ENCODE measurements around the gene CACNA1E.

The CACNA1E gene

DNA sequence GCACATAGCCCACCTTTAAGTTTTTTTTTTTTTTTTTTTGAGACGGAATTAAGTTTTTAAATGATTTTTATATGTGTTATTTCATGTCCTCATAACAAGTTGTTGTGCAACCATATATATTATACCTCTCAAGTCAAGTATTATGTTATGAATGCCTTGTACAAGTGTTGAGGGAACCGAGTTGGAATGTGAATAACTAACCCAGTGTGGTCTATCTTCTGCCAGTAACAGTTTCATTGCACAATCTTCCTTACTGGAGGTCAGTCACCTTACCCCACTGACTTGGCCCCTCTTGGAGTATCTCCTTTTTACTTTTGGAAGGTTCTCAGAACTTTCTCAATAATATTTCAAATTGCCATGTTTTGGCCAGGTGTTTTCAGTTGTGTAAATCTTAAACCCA lies 201.9 kb downstream of the CACNA1E start:
- no peak for DNase-seq (ENCODE audit: low read depth)

DNA sequence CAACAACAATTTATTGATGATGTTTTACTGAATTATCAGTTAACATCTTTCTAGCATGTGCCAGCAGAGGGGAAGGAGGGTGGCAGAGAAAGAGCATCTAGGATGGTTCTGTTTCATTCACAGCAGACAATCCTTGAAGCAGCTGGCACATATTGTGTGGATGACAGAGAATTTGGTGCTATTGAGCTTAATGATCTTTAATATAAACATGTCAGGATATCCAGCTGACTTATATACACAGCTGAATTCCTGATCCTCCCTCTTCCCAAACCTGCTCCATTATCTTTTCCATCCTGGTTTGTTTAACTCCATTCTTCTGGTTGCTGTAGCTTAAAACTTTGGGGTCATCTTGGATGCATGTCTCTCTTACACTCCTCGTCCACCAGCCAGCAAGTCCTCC lies 218.6 kb downstream of the CACNA1E start:
- DNase-seq (ENCODE audit: low read depth), result no peak

GRCh38 chr1:181704546-181704945 lies 221.2 kb downstream of the CACNA1E start:
- DNase-seq (ENCODE audit: low read depth), result no peak

DNA sequence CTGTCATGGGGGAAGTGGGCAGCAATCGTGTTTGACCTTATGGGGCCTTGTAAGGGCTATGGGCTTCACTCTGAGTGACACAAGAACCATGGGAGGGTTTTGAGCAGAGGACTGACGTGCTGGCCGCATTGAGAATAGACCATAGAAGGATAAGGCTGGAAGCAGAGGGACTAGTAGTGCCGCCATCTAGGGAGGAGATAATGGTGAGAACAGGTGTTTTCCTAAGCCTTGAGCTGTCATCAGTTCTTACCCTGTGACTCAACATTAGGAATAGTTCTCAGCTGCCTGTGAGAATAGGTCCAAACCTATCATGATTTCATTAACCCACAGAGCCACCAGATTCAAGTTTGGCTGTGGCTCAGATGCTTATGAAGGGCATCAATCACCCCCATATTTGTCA lies 228.5 kb downstream of the CACNA1E start:
- no peak for DNase-seq (ENCODE audit: low read depth)

DNA sequence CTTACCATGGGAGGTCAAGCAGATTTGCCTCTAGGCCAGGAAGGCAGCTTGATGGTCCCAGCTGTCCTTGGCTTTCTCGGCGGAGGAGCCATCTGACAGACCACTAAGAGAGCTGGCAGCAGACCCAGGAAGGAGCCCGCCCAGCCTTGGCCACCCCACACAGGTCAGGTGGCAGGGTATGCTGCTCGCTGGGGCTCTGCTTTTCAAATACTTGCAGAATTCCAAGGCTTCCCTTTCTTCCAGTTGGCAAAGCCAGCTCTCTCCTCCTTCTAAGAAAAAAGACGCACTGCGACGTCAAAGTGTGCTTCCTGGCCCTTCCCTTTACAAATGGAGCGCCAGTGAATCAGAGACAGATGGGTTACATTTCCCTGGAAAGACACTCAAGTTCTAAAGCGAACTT lies 229.4 kb downstream of the CACNA1E start:
- DNase-seq (ENCODE audit: low read depth), result no peak

- DNase-seq (ENCODE audit: low read depth), result no peak
These were observed 231.1 kb downstream of the CACNA1E start for GRCh38 chr1:181714428-181714827.

DNA sequence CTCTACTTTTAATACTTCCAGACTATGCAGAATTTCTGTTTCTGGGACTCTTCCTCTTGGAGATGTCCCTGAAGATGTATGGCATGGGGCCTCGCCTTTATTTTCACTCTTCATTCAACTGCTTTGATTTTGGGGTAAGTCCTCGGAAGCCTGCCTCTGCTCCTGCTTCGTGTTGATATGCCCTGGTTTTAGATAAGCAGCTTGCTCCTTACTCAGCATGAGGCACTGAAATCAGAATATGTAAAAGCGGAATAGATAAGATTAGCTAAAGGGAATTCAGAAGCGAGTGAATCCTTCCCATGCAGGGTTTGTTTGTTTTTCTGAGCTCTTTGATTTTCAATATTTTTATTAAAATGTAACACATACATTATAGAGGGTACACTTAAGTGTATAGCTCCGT lies 234.7 kb downstream of the CACNA1E start:
- no peak for DNase-seq (ENCODE audit: low read depth)

- no peak for DNase-seq (ENCODE audit: low read depth)
These were observed 243.1 kb downstream of the CACNA1E start for GRCh38 chr1:181726320-181727012.

DNA sequence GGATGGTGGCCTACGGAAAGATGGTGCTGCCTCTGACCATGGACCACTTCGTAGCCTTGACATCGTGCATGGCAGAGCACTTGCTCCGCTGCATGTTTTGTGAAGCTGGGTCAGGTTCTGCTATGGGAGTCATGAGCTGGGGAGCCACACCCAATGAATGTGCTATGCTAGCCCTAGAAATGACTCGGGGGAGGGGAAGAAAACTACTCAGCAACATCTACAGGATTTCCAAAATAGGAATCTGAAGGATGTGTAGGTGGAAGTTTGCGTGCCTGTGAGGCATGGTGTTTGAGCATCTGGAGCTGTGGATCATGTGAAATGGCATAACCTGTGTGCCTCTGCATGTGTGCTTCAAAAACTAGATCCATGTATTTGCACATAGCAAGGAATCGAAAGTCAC lies 247.3 kb downstream of the CACNA1E start:
- no peak for DNase-seq (ENCODE audit: low read depth)

DNA sequence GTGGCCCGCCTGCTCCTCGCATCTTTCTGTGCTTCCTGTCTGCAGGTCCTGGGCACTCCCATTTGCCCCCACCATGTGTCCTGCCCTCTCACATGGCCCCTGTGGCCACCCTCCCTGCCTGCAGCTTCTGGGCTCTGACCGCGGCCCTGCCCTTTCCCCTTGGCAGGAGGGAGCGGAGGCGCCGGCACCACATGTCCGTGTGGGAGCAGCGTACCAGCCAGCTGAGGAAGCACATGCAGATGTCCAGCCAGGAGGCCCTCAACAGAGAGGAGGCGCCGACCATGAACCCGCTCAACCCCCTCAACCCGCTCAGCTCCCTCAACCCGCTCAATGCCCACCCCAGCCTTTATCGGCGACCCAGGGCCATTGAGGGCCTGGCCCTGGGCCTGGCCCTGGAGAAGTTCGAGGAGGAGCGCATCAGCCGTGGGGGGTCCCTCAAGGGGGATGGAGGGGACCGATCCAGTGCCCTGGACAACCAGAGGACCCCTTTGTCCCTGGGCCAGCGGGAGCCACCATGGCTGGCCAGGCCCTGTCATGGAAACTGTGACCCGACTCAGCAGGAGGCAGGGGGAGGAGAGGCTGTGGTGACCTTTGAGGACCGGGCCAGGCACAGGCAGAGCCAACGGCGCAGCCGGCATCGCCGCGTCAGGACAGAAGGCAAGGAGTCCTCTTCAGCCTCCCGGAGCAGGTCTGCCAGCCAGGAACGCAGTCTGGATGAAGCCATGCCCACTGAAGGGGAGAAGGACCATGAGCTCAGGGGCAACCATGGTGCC lies 249.1 kb downstream of the CACNA1E start:
- DNase-seq (ENCODE audit: low read depth), result no peak

GRCh38 chr1:181733486-181733885 lies 250.2 kb downstream of the CACNA1E start:
- no peak for DNase-seq (ENCODE audit: low read depth)

DNA sequence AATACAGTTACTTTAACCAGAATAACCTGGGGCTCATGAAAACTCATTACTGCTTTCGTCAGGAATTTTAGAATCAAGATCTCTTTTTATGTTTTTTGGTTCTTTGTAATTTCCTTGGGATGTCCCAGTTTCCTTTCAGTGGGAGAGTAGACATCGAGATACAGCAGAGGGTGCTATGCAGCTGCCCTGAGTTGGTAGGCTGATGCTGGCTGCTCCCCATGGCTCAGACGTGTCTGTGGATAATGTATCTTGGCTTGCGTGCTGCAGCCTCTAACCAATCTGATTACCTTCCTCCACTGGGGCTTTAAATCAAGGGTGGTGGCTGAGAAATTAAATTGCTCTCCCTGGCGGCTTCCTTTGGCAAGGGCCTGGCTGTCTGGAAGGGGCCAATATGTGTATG lies 253.7 kb downstream of the CACNA1E start:
- no peak for DNase-seq (ENCODE audit: low read depth)

GRCh38 chr1:181739214-181739613 lies 255.9 kb downstream of the CACNA1E start:
- DNase-seq (ENCODE audit: low read depth), result no peak

- DNase-seq (ENCODE audit: low read depth), result no peak
These were observed 259.1 kb downstream of the CACNA1E start for GRCh38 chr1:181742426-181742825.

DNA sequence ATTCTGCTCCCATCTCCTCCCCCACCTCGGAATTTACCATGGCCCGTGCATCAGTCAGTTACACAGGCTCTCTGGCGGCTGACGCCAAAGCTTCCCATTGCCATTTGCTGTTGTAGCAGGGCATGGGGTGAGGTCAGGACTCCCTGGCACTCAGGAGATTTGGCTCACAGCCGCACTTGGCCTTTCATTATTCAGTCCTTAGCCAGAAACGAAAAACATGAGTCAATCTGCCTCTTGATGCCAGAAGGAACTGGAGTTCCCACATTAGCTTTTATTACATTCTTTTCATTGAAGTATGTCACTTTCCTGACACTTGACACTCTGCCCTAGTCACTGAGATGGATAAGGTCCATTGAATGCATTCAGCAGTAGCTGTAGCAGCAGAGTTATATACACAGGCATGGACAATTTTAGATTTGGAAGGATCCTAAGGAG lies 260.6 kb downstream of the CACNA1E start:
- DNase-seq (ENCODE audit: low read depth), result no peak

DNA sequence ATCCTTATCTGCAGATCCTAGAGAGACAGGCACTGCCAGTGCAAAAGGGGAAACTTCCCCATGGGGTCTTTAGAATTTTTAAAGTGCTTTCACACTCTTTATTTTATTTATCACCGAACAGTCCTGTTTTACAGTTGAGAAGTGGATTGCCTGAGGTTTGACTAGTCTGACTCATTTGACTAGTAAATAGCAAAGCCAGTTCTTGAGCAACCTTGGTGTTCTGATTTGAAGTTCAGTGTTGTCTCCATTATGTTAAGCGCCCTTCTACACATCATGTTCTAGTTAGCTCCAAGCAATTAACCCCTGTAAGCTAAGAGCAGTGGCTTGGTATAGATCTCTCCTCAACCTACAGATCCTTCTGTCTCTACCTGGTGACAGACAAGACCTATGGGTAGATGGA lies 262.9 kb downstream of the CACNA1E start:
- DNase-seq (ENCODE audit: low read depth), result no peak

DNA sequence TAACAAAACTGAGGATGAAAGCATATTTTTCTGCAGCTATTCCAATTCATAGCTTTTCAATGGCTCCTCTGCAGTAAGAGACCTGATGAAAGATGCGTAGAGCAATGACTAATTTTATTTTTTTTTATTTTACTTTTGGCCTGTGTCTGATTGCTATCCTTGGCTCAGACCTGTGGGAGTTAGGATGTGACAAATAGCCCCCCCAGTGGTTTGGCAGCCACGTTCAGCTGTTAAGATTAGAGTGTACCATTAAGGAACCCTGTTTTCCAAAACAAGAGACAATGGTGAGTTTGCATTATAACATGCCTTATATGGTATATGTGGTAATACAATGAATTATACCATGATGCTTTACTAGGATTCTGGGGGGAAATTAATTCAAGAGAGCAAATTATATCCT lies 264.7 kb downstream of the CACNA1E start:
- DNase-seq (ENCODE audit: low read depth), result no peak

DNA sequence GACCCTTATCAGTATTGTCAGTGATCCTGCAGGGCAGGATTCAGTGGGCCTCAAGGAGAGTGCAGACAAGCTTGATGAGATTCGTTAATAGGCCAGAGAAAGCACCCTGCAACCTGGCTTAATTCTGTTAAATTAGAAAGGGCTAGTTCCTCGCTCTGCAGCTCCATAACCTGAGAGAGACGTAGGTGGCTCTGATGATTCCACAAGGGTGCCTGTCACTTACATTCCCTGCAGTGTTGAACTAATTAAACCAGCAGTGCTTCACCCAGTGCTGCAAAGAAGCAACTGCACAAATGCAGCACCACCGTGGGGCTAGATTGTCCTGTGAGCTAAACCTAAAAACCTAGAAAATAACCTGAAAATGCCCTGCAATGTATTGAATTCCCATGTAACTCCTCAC lies 270.8 kb downstream of the CACNA1E start:
- no peak for DNase-seq (ENCODE audit: low read depth)

- DNase-seq (ENCODE audit: low read depth), result no peak
These were observed 276.2 kb downstream of the CACNA1E start for GRCh38 chr1:181759481-181759880.

GRCh38 chr1:181763736-181764135 lies 280.4 kb downstream of the CACNA1E start:
- DNase-seq (ENCODE audit: low read depth), result no peak

GRCh38 chr1:181765451-181766026 lies 282.2 kb downstream of the CACNA1E start:
- no peak for DNase-seq (ENCODE audit: low read depth)

DNA sequence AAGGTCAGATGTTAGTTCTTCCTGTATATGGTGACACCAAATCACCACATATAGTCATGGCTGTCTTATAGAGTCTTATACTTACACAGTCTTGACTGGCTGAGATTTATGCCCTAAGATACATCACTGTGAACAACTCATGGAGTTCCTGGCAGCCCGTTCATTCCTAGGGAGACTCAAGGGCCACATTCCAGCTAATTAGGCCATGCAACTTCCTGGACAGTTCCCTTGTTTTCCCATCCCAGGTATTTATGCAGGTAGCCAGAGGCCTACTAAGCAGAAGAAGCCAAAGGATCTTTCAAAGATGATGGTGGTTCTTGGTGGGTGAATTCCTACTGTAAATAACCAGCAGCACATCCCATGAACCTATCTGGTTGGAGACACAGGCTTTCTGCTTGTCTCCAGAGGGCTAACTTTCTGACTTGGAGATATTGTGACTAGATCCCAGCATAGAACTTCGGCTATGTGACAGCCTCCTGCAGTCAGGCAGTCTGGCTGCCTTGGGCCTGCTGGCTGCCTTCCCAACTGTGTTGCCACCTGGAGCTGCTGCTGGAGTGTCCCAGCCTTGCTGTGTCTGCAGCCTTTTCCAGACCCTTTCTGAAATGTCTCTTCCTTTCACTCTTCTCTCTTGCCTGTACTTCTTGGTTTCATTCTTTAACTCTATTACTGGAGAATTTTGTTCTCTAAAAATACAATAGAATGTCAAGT lies 283.8 kb downstream of the CACNA1E start:
- no peak for DNase-seq (ENCODE audit: low read depth)

All from HS-5 (cell line).